Measurements from ENCODE around the gene PCDHGA8. TPM values are rescaled to one million over a fixed set of nuclear protein-coding genes. Genes with fewer than 3 reads are reported as not detected.

Gene PCDHGA8
- total RNA-seq, 1 donor from 2014 or later: under 0.01 TPM

DNA sequence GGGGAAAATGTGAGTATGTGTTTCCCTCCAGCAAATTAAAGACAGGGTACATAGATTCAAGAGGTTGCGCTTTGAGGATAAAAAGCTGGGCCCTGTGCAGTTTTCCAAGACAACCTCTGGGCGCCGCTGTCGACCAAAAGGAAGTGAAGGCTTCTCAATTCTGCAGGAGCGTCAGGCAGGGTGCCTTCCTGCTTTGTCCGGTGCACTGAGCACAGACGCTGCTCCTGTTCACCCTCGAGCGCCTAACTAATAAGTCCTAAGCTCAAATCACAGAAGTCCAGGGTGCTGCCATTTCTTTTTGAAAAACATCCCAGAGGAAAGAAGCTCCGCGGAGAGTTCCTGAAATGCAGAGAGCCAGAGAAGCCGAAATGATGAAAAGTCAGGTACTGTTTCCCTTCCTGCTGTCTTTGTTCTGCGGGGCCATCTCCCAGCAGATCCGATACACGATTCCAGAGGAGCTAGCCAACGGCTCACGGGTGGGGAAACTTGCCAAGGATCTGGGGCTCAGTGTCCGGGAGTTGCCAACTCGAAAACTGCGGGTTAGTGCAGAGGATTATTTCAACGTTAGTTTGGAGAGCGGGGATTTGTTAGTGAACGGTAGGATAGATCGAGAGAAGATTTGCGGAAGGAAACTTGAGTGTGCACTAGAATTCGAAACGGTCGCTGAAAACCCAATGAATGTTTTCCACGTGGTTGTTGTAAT lies 42.4 kb upstream of the PCDHGA8 start, which contains the start of gene PCDHGB1:
Gene PCDHGB1 (plus strand): TSS at position 183 of the 703 bp plus-strand sequence. CDS start 162 bp downstream, at position 345.
- H3K27me3 ChIP-seq (ENCODE audit: control insufficient read depth, insufficient read depth, low read length): no peaks in the 10 kb centered on the region
- FAIRE-seq (peak; percentile 23), DNase-seq (ENCODE audit: low read depth) (peak; percentile 18)
- H3K4me3 ChIP-seq (ENCODE audit: low read depth, low read length): peak within 1 kb of the TSS; percentile 9
- TF ChIP-seq, protein P1, sequence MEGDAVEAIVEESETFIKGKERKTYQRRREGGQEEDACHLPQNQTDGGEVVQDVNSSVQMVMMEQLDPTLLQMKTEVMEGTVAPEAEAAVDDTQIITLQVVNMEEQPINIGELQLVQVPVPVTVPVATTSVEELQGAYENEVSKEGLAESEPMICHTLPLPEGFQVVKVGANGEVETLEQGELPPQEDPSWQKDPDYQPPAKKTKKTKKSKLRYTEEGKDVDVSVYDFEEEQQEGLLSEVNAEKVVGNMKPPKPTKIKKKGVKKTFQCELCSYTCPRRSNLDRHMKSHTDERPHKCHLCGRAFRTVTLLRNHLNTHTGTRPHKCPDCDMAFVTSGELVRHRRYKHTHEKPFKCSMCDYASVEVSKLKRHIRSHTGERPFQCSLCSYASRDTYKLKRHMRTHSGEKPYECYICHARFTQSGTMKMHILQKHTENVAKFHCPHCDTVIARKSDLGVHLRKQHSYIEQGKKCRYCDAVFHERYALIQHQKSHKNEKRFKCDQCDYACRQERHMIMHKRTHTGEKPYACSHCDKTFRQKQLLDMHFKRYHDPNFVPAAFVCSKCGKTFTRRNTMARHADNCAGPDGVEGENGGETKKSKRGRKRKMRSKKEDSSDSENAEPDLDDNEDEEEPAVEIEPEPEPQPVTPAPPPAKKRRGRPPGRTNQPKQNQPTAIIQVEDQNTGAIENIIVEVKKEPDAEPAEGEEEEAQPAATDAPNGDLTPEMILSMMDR (IDR thresholded peaks at IDR 0.05; ENCODE audit: insufficient read depth, low read length, severe bottlenecking): peak; percentile 58
- no peaks in the 10 kb centered on the region for H3K36me3 ChIP-seq (ENCODE audit: control insufficient read depth, insufficient read depth, low read length)

GRCh38 chr5:141351591-141351990 lies 40.8 kb upstream of the PCDHGA8 start:
- H3K36me3 ChIP-seq (ENCODE audit: control insufficient read depth, insufficient read depth, low read length): no peaks in the 10 kb centered on the region
- no peak for DNase-seq (ENCODE audit: low read depth)
- TF ChIP-seq, protein P1 (IDR thresholded peaks at IDR 0.05; ENCODE audit: insufficient read depth, low read length, severe bottlenecking): no peak
- no peak overlapping the region for H3K4me3 ChIP-seq (ENCODE audit: low read depth, low read length)
- H3K27me3 ChIP-seq (ENCODE audit: control insufficient read depth, insufficient read depth, low read length): no peaks in the 10 kb centered on the region
- no peak for FAIRE-seq

- DNase-seq (ENCODE audit: low read depth) (no peak), FAIRE-seq (no peak)
- Histone ChIP-seq H3K27me3 (ENCODE audit: control insufficient read depth, insufficient read depth, low read length) (peaks cover 3% of the 10 kb centered on the region), H3K4me3 (ENCODE audit: low read depth, low read length) (peak within 1 kb of the TSS; percentile 3), H3K36me3 (ENCODE audit: control insufficient read depth, insufficient read depth, low read length) (no peaks in the 10 kb centered on the region)
- TF ChIP-seq, protein P1 (IDR thresholded peaks at IDR 0.05; ENCODE audit: insufficient read depth, low read length, severe bottlenecking): peak; percentile 15
Observed at GRCh38 chr5:141354900-141355469, 37.4 kb upstream of the PCDHGA8 start, which contains the start of gene PCDHGA4. Gene PCDHGA4 (plus strand): TSS chr5:141355021. CDS start chr5:141355108, 87 bp downstream.

DNA sequence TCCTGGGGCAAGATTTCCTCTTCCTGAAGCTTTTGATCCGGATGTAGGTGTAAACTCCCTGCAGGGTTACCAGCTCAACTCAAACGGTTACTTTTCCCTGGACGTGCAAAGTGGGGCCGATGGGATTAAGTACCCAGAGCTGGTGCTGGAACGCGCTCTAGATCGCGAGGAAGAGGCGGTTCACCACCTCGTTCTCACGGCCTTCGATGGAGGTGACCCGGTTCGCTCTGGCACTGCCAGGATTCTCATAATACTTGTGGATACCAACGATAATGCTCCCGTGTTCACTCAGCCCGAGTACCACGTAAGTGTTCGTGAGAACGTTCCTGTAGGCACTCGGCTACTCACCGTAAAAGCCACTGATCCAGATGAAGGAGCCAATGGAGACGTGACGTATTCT lies 36.8 kb upstream of the PCDHGA8 start:
- FAIRE-seq (no peak), DNase-seq (ENCODE audit: low read depth) (no peak)
- Histone ChIP-seq H3K27me3 (ENCODE audit: control insufficient read depth, insufficient read depth, low read length) (peaks cover 5% of the 10 kb centered on the region), H3K4me3 (ENCODE audit: low read depth, low read length) (no peak overlapping the region), H3K36me3 (ENCODE audit: control insufficient read depth, insufficient read depth, low read length) (no peaks in the 10 kb centered on the region)
- TF ChIP-seq, protein P1 (IDR thresholded peaks at IDR 0.05; ENCODE audit: insufficient read depth, low read length, severe bottlenecking): no peak

DNA sequence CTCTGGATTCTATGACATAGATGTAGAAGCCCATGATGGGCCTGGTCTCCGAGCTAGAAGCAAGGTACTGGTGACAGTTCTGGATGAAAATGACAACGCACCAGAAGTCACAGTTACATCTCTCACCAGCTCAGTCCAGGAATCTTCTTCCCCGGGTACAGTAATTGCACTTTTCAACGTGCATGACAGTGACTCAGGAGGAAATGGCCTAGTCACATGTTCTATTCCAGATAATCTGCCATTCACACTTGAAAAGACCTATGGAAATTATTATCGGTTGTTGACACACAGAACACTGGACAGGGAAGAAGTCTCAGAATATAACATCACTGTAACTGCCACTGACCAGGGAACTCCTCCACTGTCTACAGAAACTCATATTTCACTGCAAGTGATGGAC lies 36.3 kb upstream of the PCDHGA8 start:
- Histone ChIP-seq H3K27me3 (ENCODE audit: control insufficient read depth, insufficient read depth, low read length) (peaks cover 5% of the 10 kb centered on the region), H3K4me3 (ENCODE audit: low read depth, low read length) (no peak overlapping the region), H3K36me3 (ENCODE audit: control insufficient read depth, insufficient read depth, low read length) (no peaks in the 10 kb centered on the region)
- FAIRE-seq: no peak
- DNase-seq (ENCODE audit: low read depth): no peak
- TF ChIP-seq, protein P1 (IDR thresholded peaks at IDR 0.05; ENCODE audit: insufficient read depth, low read length, severe bottlenecking): no peak
